Measurements from ENCODE around the gene ZFYVE21. TPM values are rescaled to one million over a fixed set of nuclear protein-coding genes. Genes with fewer than 3 reads are reported as not detected.
"Not testable (repeated sequence)": the region's sequence is repeated elsewhere in the genome, so short reads cannot be mapped to it uniquely, and the experiment has no call there.

The ZFYVE21 gene
- total RNA-seq, 1 donor from 2014 or later, result 21.5 TPM

- no peaks in the 10 kb centered on the region for H3K27me3 Mint-ChIP-seq (ENCODE audit: insufficient read depth)
- H3K4me3 Mint-ChIP-seq, result no peak overlapping the region
- intact Hi-C loops (cut with micrococcal nuclease), result no loop called here
- H3K9me3 Mint-ChIP-seq, result no peaks in the 10 kb centered on the region
- no peak for DNase-seq (ENCODE audit: low spot score)
- no peaks in the 10 kb centered on the region for H3K36me3 Mint-ChIP-seq (ENCODE audit: low read depth)
- no peak overlapping the region for H3K27ac Mint-ChIP-seq
- H3K4me1 Mint-ChIP-seq (ENCODE audit: low read depth), result no peaks in the 10 kb centered on the region
Observed at GRCh38 chr14:103762541-103762940, 46.9 kb downstream of the ZFYVE21 start.

- H3K9me3 Mint-ChIP-seq, result no peaks in the 10 kb centered on the region
Observed at GRCh38 chr14:103763730-103764488, 48.3 kb downstream of the ZFYVE21 start.

GRCh38 chr14:103765526-103765925 lies 49.9 kb downstream of the ZFYVE21 start:
- intact Hi-C loops (cut with micrococcal nuclease), result no loop called here
- Mint-ChIP-seq H3K27ac (no peak overlapping the region), H3K36me3 (ENCODE audit: low read depth) (no peaks in the 10 kb centered on the region), H3K4me3 (no peak overlapping the region), H3K4me1 (ENCODE audit: low read depth) (no peaks in the 10 kb centered on the region), H3K9me3 (no peaks in the 10 kb centered on the region), H3K27me3 (ENCODE audit: insufficient read depth) (no peaks in the 10 kb centered on the region)
- no peak for DNase-seq (ENCODE audit: low spot score)

More at GRCh38 chr14:103763730-103764488, 48.3 kb downstream of the ZFYVE21 start:
- Mint-ChIP-seq H3K36me3 (ENCODE audit: low read depth) (no peaks in the 10 kb centered on the region), H3K4me1 (ENCODE audit: low read depth) (no peaks in the 10 kb centered on the region), H3K4me3 (no peak overlapping the region), H3K27ac (peak overlapping the region; percentile 1), H3K27me3 (ENCODE audit: insufficient read depth) (no peaks in the 10 kb centered on the region)
- intact Hi-C loops (cut with micrococcal nuclease), result no loop called here
- no peak for DNase-seq (ENCODE audit: low spot score)

- no peak for DNase-seq (ENCODE audit: low spot score)
- Mint-ChIP-seq H3K4me1 (ENCODE audit: low read depth) (no peaks in the 10 kb centered on the region), H3K4me3 (no peak overlapping the region), H3K36me3 (ENCODE audit: low read depth) (peaks cover 2% of the 10 kb centered on the region), H3K27ac (no peak overlapping the region), H3K27me3 (ENCODE audit: insufficient read depth) (no peaks in the 10 kb centered on the region), H3K9me3 (peaks cover 6% of the 10 kb centered on the region)
- intact Hi-C loops (cut with micrococcal nuclease), result no loop called here
Observed at GRCh38 chr14:103767336-103767894, 51.8 kb downstream of the ZFYVE21 start.

- Mint-ChIP-seq H3K4me3 (no peak overlapping the region), H3K4me1 (ENCODE audit: low read depth) (no peaks in the 10 kb centered on the region), H3K9me3 (peaks cover 7% of the 10 kb centered on the region), H3K27me3 (ENCODE audit: insufficient read depth) (no peaks in the 10 kb centered on the region), H3K27ac (no peak overlapping the region), H3K36me3 (ENCODE audit: low read depth) (peaks cover 2% of the 10 kb centered on the region)
- intact Hi-C loops (cut with micrococcal nuclease), result no loop called here
- DNase-seq (ENCODE audit: low spot score), result no peak
Observed at GRCh38 chr14:103770500-103770899, 54.9 kb downstream of the ZFYVE21 start.

- Mint-ChIP-seq H3K27ac (no peak overlapping the region), H3K4me1 (ENCODE audit: low read depth) (no peaks in the 10 kb centered on the region), H3K36me3 (ENCODE audit: low read depth) (peaks cover 2% of the 10 kb centered on the region), H3K27me3 (ENCODE audit: insufficient read depth) (no peaks in the 10 kb centered on the region), H3K4me3 (no peak overlapping the region), H3K9me3 (peaks cover 7% of the 10 kb centered on the region)
- intact Hi-C loops (cut with micrococcal nuclease), result no loop called here
- DNase-seq (ENCODE audit: low spot score), result no peak
Observed at GRCh38 chr14:103770902-103771301, 55.3 kb downstream of the ZFYVE21 start.

- Mint-ChIP-seq H3K4me3 (no peak overlapping the region), H3K27ac (no peak overlapping the region), H3K27me3 (ENCODE audit: insufficient read depth) (no peaks in the 10 kb centered on the region), H3K9me3 (peaks cover 7% of the 10 kb centered on the region), H3K4me1 (ENCODE audit: low read depth) (no peaks in the 10 kb centered on the region), H3K36me3 (ENCODE audit: low read depth) (peaks cover 2% of the 10 kb centered on the region)
- intact Hi-C loops (cut with micrococcal nuclease), result no loop called here
- DNase-seq (ENCODE audit: low spot score), result no peak
Observed at GRCh38 chr14:103772078-103772712, 56.6 kb downstream of the ZFYVE21 start.

GRCh38 chr14:103773521-103773920 lies 57.9 kb downstream of the ZFYVE21 start:
- Mint-ChIP-seq H3K4me3 (no peak overlapping the region), H3K27ac (no peak overlapping the region), H3K27me3 (ENCODE audit: insufficient read depth) (no peaks in the 10 kb centered on the region), H3K4me1 (ENCODE audit: low read depth) (no peaks in the 10 kb centered on the region), H3K36me3 (ENCODE audit: low read depth) (peaks cover 2% of the 10 kb centered on the region), H3K9me3 (peaks cover 7% of the 10 kb centered on the region)
- no peak for DNase-seq (ENCODE audit: low spot score)
- intact Hi-C loops (cut with micrococcal nuclease), result no loop called here

GRCh38 chr14:103775506-103775905 lies 59.9 kb downstream of the ZFYVE21 start:
- peaks cover 2% of the 10 kb centered on the region for H3K36me3 Mint-ChIP-seq (ENCODE audit: low read depth)
- H3K4me1 Mint-ChIP-seq (ENCODE audit: low read depth), result no peaks in the 10 kb centered on the region
- no peaks in the 10 kb centered on the region for H3K27me3 Mint-ChIP-seq (ENCODE audit: insufficient read depth)
- H3K4me3 Mint-ChIP-seq, result no peak overlapping the region
- intact Hi-C loops (cut with micrococcal nuclease), result no loop called here
- peaks cover 7% of the 10 kb centered on the region for H3K9me3 Mint-ChIP-seq
- no peak for DNase-seq (ENCODE audit: low spot score)
- H3K27ac Mint-ChIP-seq, result no peak overlapping the region

- not testable (repeated sequence) for H3K9me3 Mint-ChIP-seq, H3K4me3 Mint-ChIP-seq
Observed at GRCh38 chr14:103776319-103776718, 60.7 kb downstream of the ZFYVE21 start.

GRCh38 chr14:103782376-103782775 lies 66.8 kb downstream of the ZFYVE21 start:
- intact Hi-C loops (cut with micrococcal nuclease), result no loop called here
- Mint-ChIP-seq H3K36me3 (ENCODE audit: low read depth) (no peaks in the 10 kb centered on the region), H3K4me3 (no peak overlapping the region), H3K27me3 (ENCODE audit: insufficient read depth) (no peaks in the 10 kb centered on the region), H3K27ac (no peak overlapping the region), H3K9me3 (no peaks in the 10 kb centered on the region), H3K4me1 (ENCODE audit: low read depth) (no peaks in the 10 kb centered on the region)
- no peak for DNase-seq (ENCODE audit: low spot score)

More at GRCh38 chr14:103776319-103776718, 60.7 kb downstream of the ZFYVE21 start:
- H3K27me3 Mint-ChIP-seq (ENCODE audit: insufficient read depth); intact Hi-C loops (cut with micrococcal nuclease); H3K36me3 Mint-ChIP-seq (ENCODE audit: low read depth); H3K4me1 Mint-ChIP-seq (ENCODE audit: low read depth); H3K27ac Mint-ChIP-seq; DNase-seq (ENCODE audit: low spot score): not testable (repeated sequence)

Measured in activated T-helper 1 cell treated with anti-CD3 and anti-CD28 coated beads, Interleukin-12 subunit alpha, Interleukin-12 subunit beta, Interleukin-2, Interleukin-4 antibody, amounts not matched to agents 30 ng/mL and 10 ng/mL and 1 ng/mL, durations not matched to agents 14 hours and 24 hours and 36 hours (primary cell).